ENCODE results near the gene CFTR. TPM values are rescaled to one million over a fixed set of nuclear protein-coding genes. Genes with fewer than 3 reads are reported as not detected.

CFTR gene
- total and polyA plus RNA-seq, 7 experiments from 2014 or later, result not detected

DNA sequence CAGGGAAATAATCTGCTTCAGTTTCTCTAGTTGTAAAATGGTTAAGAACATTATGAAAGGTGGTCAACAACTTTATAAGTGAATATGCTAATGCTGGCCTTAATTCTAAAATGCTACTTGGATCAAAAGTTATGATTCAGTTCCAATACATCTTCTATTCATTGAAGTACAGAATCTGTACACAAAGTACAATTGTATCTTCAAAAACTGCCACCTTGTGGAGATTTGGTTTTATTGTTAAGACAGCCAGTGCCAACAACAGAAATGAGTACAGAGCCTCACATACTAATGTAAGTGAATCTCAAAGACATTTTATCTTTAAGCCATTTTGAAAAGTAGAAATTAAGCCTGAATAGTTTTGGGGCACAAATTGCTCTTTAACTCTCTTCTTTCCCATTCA is 194.0 kb downstream of the CFTR start:
- DNase-seq (no peak), ATAC-seq (no peak)
- no peaks in the 10 kb centered on the region for H3K4me1 ChIP-seq (ENCODE audit: control insufficient read depth in 2 of 2, insufficient read depth in 2 of 2, low read length in 2 of 2)
- no peaks in the 10 kb centered on the region for H3K27me3 ChIP-seq (ENCODE audit: control insufficient read depth in 2 of 2, insufficient read depth in 2 of 2, low read length in 2 of 2)
- no peaks in the 10 kb centered on the region for H3K9me3 ChIP-seq (ENCODE audit: control insufficient read depth in 2 of 3, low read length in 3 of 3)
- Mint-ChIP-seq H3K27ac (no peak overlapping the region), H3K27me3 (no peaks in the 10 kb centered on the region), H3K4me1 (no peaks in the 10 kb centered on the region), H3K4me3 (no peak overlapping the region), H3K9me3 (no peaks in the 10 kb centered on the region), H3K36me3 (no peaks in the 10 kb centered on the region)
- intact Hi-C loops (cut with micrococcal nuclease), result no loop called here
- no peak overlapping the region for H3K27ac ChIP-seq (ENCODE audit: low read depth, low read length)
- H3K36me3 ChIP-seq (ENCODE audit: control insufficient read depth in 2 of 3, insufficient read depth in 3 of 3, low read length in 3 of 3), result no peaks in the 10 kb centered on the region
- CTCF ChIA-PET, result no interaction called here
- POLR2A ChIA-PET, result no interaction called here
- no peak overlapping the region for H3K4me3 ChIP-seq (ENCODE audit: low read length)

GRCh38 chr7:117674617-117675016 is 194.8 kb downstream of the CFTR start:
- no peak for DNase-seq
- Mint-ChIP-seq H3K4me3 (no peak overlapping the region), H3K4me1 (no peaks in the 10 kb centered on the region), H3K9me3 (no peaks in the 10 kb centered on the region), H3K27me3 (no peaks in the 10 kb centered on the region), H3K27ac (no peak overlapping the region), H3K36me3 (no peaks in the 10 kb centered on the region)
- POLR2A ChIA-PET, result no interaction called here
- Histone ChIP-seq H3K4me1 (ENCODE audit: control insufficient read depth in 2 of 2, insufficient read depth in 2 of 2, low read length in 2 of 2) (no peaks in the 10 kb centered on the region), H3K4me3 (ENCODE audit: low read length) (no peak overlapping the region), H3K9me3 (ENCODE audit: control insufficient read depth in 2 of 3, low read length in 3 of 3) (no peaks in the 10 kb centered on the region), H3K27me3 (ENCODE audit: control insufficient read depth in 2 of 2, insufficient read depth in 2 of 2, low read length in 2 of 2) (no peaks in the 10 kb centered on the region), H3K27ac (ENCODE audit: low read depth, low read length) (no peak overlapping the region), H3K36me3 (ENCODE audit: control insufficient read depth in 2 of 3, insufficient read depth in 3 of 3, low read length in 3 of 3) (no peaks in the 10 kb centered on the region)
- intact Hi-C loops (cut with micrococcal nuclease), result no loop called here
- CTCF ChIA-PET, result no interaction called here
- no peak for ATAC-seq

GRCh38 chr7:117675497-117676435 is 195.9 kb downstream of the CFTR start:
- H3K9me3 Mint-ChIP-seq, result no peaks in the 10 kb centered on the region

GRCh38 chr7:117679120-117679519 is 199.3 kb downstream of the CFTR start:
- Mint-ChIP-seq H3K4me1 (no peaks in the 10 kb centered on the region), H3K27me3 (no peaks in the 10 kb centered on the region), H3K9me3 (no peaks in the 10 kb centered on the region), H3K27ac (no peak overlapping the region), H3K4me3 (no peak overlapping the region), H3K36me3 (no peaks in the 10 kb centered on the region)
- H3K36me3 ChIP-seq (ENCODE audit: control insufficient read depth in 2 of 3, insufficient read depth in 3 of 3, low read length in 3 of 3), result no peaks in the 10 kb centered on the region
- DNase-seq (no peak), ATAC-seq (no peak)
- H3K27ac ChIP-seq (ENCODE audit: low read depth, low read length), result no peak overlapping the region
- CTCF ChIA-PET, result no interaction called here
- intact Hi-C loops (cut with micrococcal nuclease), result no loop called here
- H3K4me3 ChIP-seq (ENCODE audit: low read length), result no peak overlapping the region
- H3K27me3 ChIP-seq (ENCODE audit: control insufficient read depth in 2 of 2, insufficient read depth in 2 of 2, low read length in 2 of 2), result no peaks in the 10 kb centered on the region
- POLR2A ChIA-PET, result no interaction called here
- no peaks in the 10 kb centered on the region for H3K9me3 ChIP-seq (ENCODE audit: control insufficient read depth in 2 of 3, low read length in 3 of 3)
- no peaks in the 10 kb centered on the region for H3K4me1 ChIP-seq (ENCODE audit: control insufficient read depth in 2 of 2, insufficient read depth in 2 of 2, low read length in 2 of 2)

More at GRCh38 chr7:117675497-117676435, 195.9 kb downstream of the CFTR start:
- Histone ChIP-seq H3K4me1 (ENCODE audit: control insufficient read depth in 2 of 2, insufficient read depth in 2 of 2, low read length in 2 of 2) (no peaks in the 10 kb centered on the region), H3K36me3 (ENCODE audit: control insufficient read depth in 2 of 3, insufficient read depth in 3 of 3, low read length in 3 of 3) (no peaks in the 10 kb centered on the region), H3K4me3 (ENCODE audit: low read length) (no peak overlapping the region), H3K27me3 (ENCODE audit: control insufficient read depth in 2 of 2, insufficient read depth in 2 of 2, low read length in 2 of 2) (no peaks in the 10 kb centered on the region), H3K9me3 (ENCODE audit: control insufficient read depth in 2 of 3, low read length in 3 of 3) (no peaks in the 10 kb centered on the region), H3K27ac (ENCODE audit: low read depth, low read length) (no peak overlapping the region)
- H3K4me1 Mint-ChIP-seq, result no peaks in the 10 kb centered on the region
- ATAC-seq (no peak), DNase-seq (no peak)
- ChIA-PET POLR2A (no interaction called here), CTCF (no interaction called here)
- H3K27me3 Mint-ChIP-seq, result no peaks in the 10 kb centered on the region
- no peaks in the 10 kb centered on the region for H3K36me3 Mint-ChIP-seq
- intact Hi-C loops (cut with micrococcal nuclease), result no loop called here
- no peak overlapping the region for H3K27ac Mint-ChIP-seq
- no peak overlapping the region for H3K4me3 Mint-ChIP-seq

DNA sequence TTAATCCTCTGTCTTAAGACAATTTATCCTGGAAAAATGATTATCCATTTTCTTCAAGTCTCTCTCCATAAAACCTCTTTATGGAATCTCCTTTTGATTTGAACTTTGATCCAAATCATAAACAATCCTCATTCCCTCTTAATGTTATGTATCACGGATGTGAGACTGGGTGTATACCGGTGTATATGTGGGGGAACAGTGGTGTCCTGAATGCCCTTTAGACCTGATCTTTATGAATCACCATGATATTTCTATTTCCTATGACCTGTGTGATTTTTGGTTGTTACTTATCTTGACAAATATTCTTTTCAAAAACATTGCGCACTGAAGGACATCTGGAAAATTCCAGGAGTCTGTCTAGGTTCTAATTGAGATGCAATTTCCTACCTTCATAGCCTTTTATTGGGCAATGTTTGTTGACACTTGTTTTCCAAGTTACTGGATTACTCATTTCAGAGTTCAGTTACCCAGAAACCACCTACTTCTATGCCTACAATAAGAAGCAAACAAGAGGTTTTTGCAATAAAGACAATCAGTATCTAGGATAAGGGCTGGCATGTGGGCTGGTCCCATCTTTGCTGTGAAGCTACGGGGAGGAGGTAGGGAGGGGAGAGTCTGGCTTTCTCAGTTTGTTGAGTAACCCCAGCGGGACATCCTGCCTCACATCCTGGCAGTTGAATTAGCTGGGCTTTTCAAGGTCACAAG is 203.0 kb downstream of the CFTR start:
- Mint-ChIP-seq H3K27me3 (no peaks in the 10 kb centered on the region), H3K36me3 (no peaks in the 10 kb centered on the region), H3K27ac (no peak overlapping the region), H3K4me3 (no peak overlapping the region), H3K4me1 (no peaks in the 10 kb centered on the region), H3K9me3 (no peaks in the 10 kb centered on the region)
- Histone ChIP-seq H3K27ac (ENCODE audit: low read depth, low read length) (no peak overlapping the region), H3K4me3 (ENCODE audit: low read length) (no peak overlapping the region), H3K27me3 (ENCODE audit: control insufficient read depth in 2 of 2, insufficient read depth in 2 of 2, low read length in 2 of 2) (no peaks in the 10 kb centered on the region), H3K9me3 (ENCODE audit: control insufficient read depth in 2 of 3, low read length in 3 of 3) (no peaks in the 10 kb centered on the region), H3K4me1 (ENCODE audit: control insufficient read depth in 2 of 2, insufficient read depth in 2 of 2, low read length in 2 of 2) (no peaks in the 10 kb centered on the region), H3K36me3 (ENCODE audit: control insufficient read depth in 2 of 3, insufficient read depth in 3 of 3, low read length in 3 of 3) (no peaks in the 10 kb centered on the region)
- ATAC-seq (no peak), DNase-seq (no peak)
- POLR2A ChIA-PET, result no interaction called here
- intact Hi-C loops (cut with micrococcal nuclease), result no loop called here
- CTCF ChIA-PET, result no interaction called here

- intact Hi-C loops (cut with micrococcal nuclease), result no loop called here
- H3K27ac ChIP-seq (ENCODE audit: low read depth, low read length), result no peak overlapping the region
- no peak overlapping the region for H3K27ac Mint-ChIP-seq
- no peaks in the 10 kb centered on the region for H3K27me3 ChIP-seq (ENCODE audit: control insufficient read depth in 2 of 2, insufficient read depth in 2 of 2, low read length in 2 of 2)
- H3K4me1 ChIP-seq (ENCODE audit: control insufficient read depth in 2 of 2, insufficient read depth in 2 of 2, low read length in 2 of 2), result no peaks in the 10 kb centered on the region
- no peak overlapping the region for H3K4me3 ChIP-seq (ENCODE audit: low read length)
- peaks cover 0 to 2% (median 0%) of the 10 kb centered on the region in 11 donors for H3K9me3 Mint-ChIP-seq
- no peak overlapping the region for H3K4me3 Mint-ChIP-seq
- no peaks in the 10 kb centered on the region for H3K4me1 Mint-ChIP-seq
- no peaks in the 10 kb centered on the region for H3K27me3 Mint-ChIP-seq
- DNase-seq (no peak), ATAC-seq (no peak)
- ChIA-PET POLR2A (no interaction called here), CTCF (no interaction called here)
- H3K36me3 Mint-ChIP-seq, result no peaks in the 10 kb centered on the region
- H3K9me3 ChIP-seq (ENCODE audit: control insufficient read depth in 2 of 3, low read length in 3 of 3), result no peaks in the 10 kb centered on the region
- no peaks in the 10 kb centered on the region for H3K36me3 ChIP-seq (ENCODE audit: control insufficient read depth in 2 of 3, insufficient read depth in 3 of 3, low read length in 3 of 3)
These were observed 203.8 kb downstream of the CFTR start for GRCh38 chr7:117683430-117684175.

Data from naive thymus-derived CD4-positive, alpha-beta T cell (primary cell).